Measurements from ENCODE around the gene KRT38. TPM values are rescaled to one million over a fixed set of nuclear protein-coding genes. Genes with fewer than 3 reads are reported as not detected.

Gene KRT38
- total RNA-seq, 1 experiment from 2014 or later: not detected

- Histone ChIP-seq H3K9ac (ENCODE audit: extremely low read depth, insufficient read length, low read length) (no peak overlapping the region), H3K56ac (ENCODE audit: insufficient read length, low read depth, low read length) (no peak overlapping the region), H4K20me1 (ENCODE audit: control insufficient read depth, insufficient read depth, insufficient read length) (no peaks in the 10 kb centered on the region), H3K4me1 (ENCODE audit: insufficient read depth, low read length) (0 out of 2 replicates have a peak, but pooled peaks cover 2% of the 10 kb centered on the region), H2BK5ac (ENCODE audit: insufficient read length, low read length) (no peak overlapping the region), H3K14ac (ENCODE audit: insufficient read depth, low read length) (no peak overlapping the region), H2AK5ac (ENCODE audit: insufficient read length, low read length) (no peak overlapping the region), H2BK20ac (ENCODE audit: low read depth, low read length, poor library complexity, severe bottlenecking) (no peak overlapping the region), H4K8ac (replicated peaks; ENCODE audit: insufficient read length, low read depth, low read length) (no peak overlapping the region), H3K4ac (ENCODE audit: low read depth, low read length) (no peak overlapping the region), H3T11ph (ENCODE audit: low read length) (no peak overlapping the region), H3K23me2 (ENCODE audit: insufficient read length, low read depth, low read length, poor library complexity, severe bottlenecking) (no peaks in the 10 kb centered on the region), H4K91ac (ENCODE audit: insufficient read length, low read depth, low read length) (no peak overlapping the region), H4K5ac (ENCODE audit: insufficient read length, low read depth, low read length) (no peak overlapping the region), H2BK15ac (ENCODE audit: low read depth, low read length) (no peak overlapping the region), H2BK120ac (ENCODE audit: low read depth, low read length, poor library complexity, severe bottlenecking) (no peak overlapping the region), H3K9me3 (ENCODE audit: control insufficient read depth, low read depth, low read length) (no peaks in the 10 kb centered on the region), H3K79me2 (ENCODE audit: insufficient read depth, low read length) (no peaks in the 10 kb centered on the region), H2AFZ (ENCODE audit: low read length) (no peak overlapping the region), H3K18ac (ENCODE audit: insufficient read length, low read depth, low read length) (no peak overlapping the region), H2BK12ac (ENCODE audit: insufficient read length, low read depth, low read length) (no peak overlapping the region), H3K4me2 (ENCODE audit: insufficient read depth, insufficient read length, low read length) (no peak overlapping the region), H3K23ac (ENCODE audit: insufficient read length, low read depth, low read length) (no peak overlapping the region), H3K27me3 (ENCODE audit: insufficient read depth, low read length) (no peaks in the 10 kb centered on the region), H3K79me1 (ENCODE audit: insufficient read depth, low read depth, low read length, poor library complexity, severe bottlenecking) (no peaks in the 10 kb centered on the region), H3K27ac (ENCODE audit: insufficient read length, low read depth, low read length) (no peak overlapping the region)
- DNase-seq: peak; percentile 20
- peaks cover 6% of the 10 kb centered on the region for H3K27me3 Mint-ChIP-seq (ENCODE audit: low read depth)
- no CpG with 5 or more reads among the region's 5 CpGs for WGBS (ENCODE audit: extremely low coverage, insufficient read length, low lambda C conversion rate)
- no peak overlapping the region for H3K27ac Mint-ChIP-seq
- peaks cover 4% of the 10 kb centered on the region in 2 experiments; a peak in 3 of 4 replicates for H3K4me1 Mint-ChIP-seq
- H3K9me3 Mint-ChIP-seq: no peaks in the 10 kb centered on the region
- H3K36me3 Mint-ChIP-seq (ENCODE audit: insufficient read depth in 1 of 3, low read depth in 3 of 3): no peaks in the 10 kb centered on the region
- TF ChIP-seq CTCF (conservative IDR thresholded peaks at IDR 0.05): no peak
- H3K4me3 Mint-ChIP-seq: no peak overlapping the region
These were observed 38.6 kb downstream of the KRT38 start for GRCh38 chr17:41402161-41402560.

Measured in H9 (cell line).